Stomach (tissue), 9 donors: ENCODE results near the gene TTC7B. TPM values are rescaled to one million over a fixed set of nuclear protein-coding genes. Genes with fewer than 3 reads are reported as not detected.

Experiments used
- DNase-seq, 2 donors: peaks; one replicate each; pipeline versions ENCODE4 v3.0.0 to v3.0.0-alpha.2; 2013 to 2019
- H3K27ac ChIP-seq, 5 donors: fragments of 200-600 bp in 4 of 5; sonication (generic) in 4 of 5; one replicate each; pipeline ENCODE4 v1.5.1; 2013 to 2019; ENCODE audit warnings: mild to moderate bottlenecking in 1 of 5, moderate library complexity in 1 of 5
- H3K27me3 ChIP-seq, 3 donors: fragments of 200-600 bp; sonication (generic); one replicate each; pipeline ENCODE4 v1.5.1; 2017 to 2019; ENCODE audit warnings: mixed run types in 1 of 3
- H3K36me3 ChIP-seq, 4 donors: fragments of 200-600 bp; sonication (generic); 1 replicate in 3 of 4; 2 replicates in 1 of 4; pipeline ENCODE4 v1.5.1; 2016 to 2019
- H3K4me1 ChIP-seq, 4 donors: fragments of 200-600 bp; sonication (generic); one replicate each; pipeline ENCODE4 v1.5.1; 2016 to 2019
- H3K4me3 ChIP-seq, 4 donors: fragments of 200-600 bp; sonication (generic) in 3 of 4; one replicate each; pipeline ENCODE4 v1.5.1; 2016 to 2019; ENCODE audit warnings: mild to moderate bottlenecking in 1 of 4
- H3K9me3 ChIP-seq, 4 donors: fragments of 200-600 bp; sonication (generic); one replicate each; pipeline ENCODE4 v1.5.1; 2016 to 2019
- CTCF ChIP-seq, 7 experiments: fragments of 450-650 bp in 4 of 7; fragments of 200-600 bp in 3 of 7; sonication (generic) in 3 of 7; IDR thresholded peaks; one replicate each; pipeline ENCODE4 v1.5.1; 2016 to 2019; ENCODE audit warnings: antibody characterized with exemption in 7 of 7, control low read depth in 2 of 7, mild to moderate bottlenecking in 1 of 7
- EP300 ChIP-seq: sonication (generic); formaldehyde crosslinking; IDR thresholded peaks from one replicate; pipeline ENCODE4 v1.6.1; 2017; ENCODE audit warnings: antibody characterized with exemption
- POLR2A ChIP-seq, 4 donors: fragments of 450-650 bp; IDR thresholded peaks; one replicate each; pipeline ENCODE4 v1.6.1; 2016; ENCODE audit warnings: antibody characterized with exemption in 4 of 4, control low read depth in 2 of 4, mild to moderate bottlenecking in 1 of 4, moderate library complexity in 1 of 4
- POLR2AphosphoS5 ChIP-seq, 3 donors: sonication (generic); formaldehyde crosslinking; IDR thresholded peaks; one replicate each; pipeline ENCODE4 v1.6.1; 2016; ENCODE audit warnings: antibody characterized with exemption in 3 of 3
- WGBS, 5 donors: extraction: QIAGEN DNeasy Blood & Tissue Kit in 3 of 5; methylation state at CpG; one replicate each; pipeline versions ENCODE4 v1.1.5 to v1.1.7; 2013 to 2018; 5-methylcytosine and 5-hydroxymethylcytosine counted together
- intact Hi-C: fragments of 100-400 bp; cut with DNase I; formaldehyde crosslinking; loops from one replicate; pipeline ENCODE4 v1.15.1; 2023; ENCODE audit warnings: low total_unique reads
- polyA plus RNA-seq, 3 donors: library from polyadenylated mRNA; stranded (reverse); fragments of 200-250 nt; gene quantifications; one replicate each; pipeline ENCODE4 v1.2.3, GENCODE V29; 2013
- total RNA-seq, 5 donors: library from RNA; depleted of rRNA; stranded (reverse); fragments of >200 nt; gene quantifications; one replicate each; pipeline versions ENCODE4 v1.1.0 to v1.2.3, GENCODE V29; 2014 to 2016
- donor health status: healthy with polysubstance abuse.
- donor health status: Bipolar disorder and iron deficiency.
- donor health status: healthy.

TTC7B gene
- total and polyA plus RNA-seq, 8 donors = 6.8 to 110 (median 17.7) TPM

- WGBS, 5 donors = 83 to 97% (median 93%) methylated on average over 4 of the region's 4 CpGs
- no peaks in the 10 kb centered on the region for H3K4me1 ChIP-seq
- TF ChIP-seq EP300 (no peak), POLR2A (IDR thresholded peaks at IDR 0.05) (no peak), CTCF (IDR thresholded peaks at IDR 0.05) (no peak), POLR2AphosphoS5 (IDR thresholded peaks at IDR 0.05) (no peak)
- intact Hi-C loops = no loop called here
- H3K27me3 ChIP-seq = no peaks in the 10 kb centered on the region
- H3K27ac ChIP-seq = no peak overlapping the region
- H3K9me3 ChIP-seq = no peaks in the 10 kb centered on the region
- H3K36me3 ChIP-seq = peaks cover under 1 to 96% (median 46%) of the 10 kb centered on the region in 4 donors
- H3K4me3 ChIP-seq = no peak overlapping the region
- no peak for DNase-seq
These were observed 40.8 kb downstream of the TTC7B start for GRCh38 chr14:90775441-90775840.

- H3K4me1 ChIP-seq = no peaks in the 10 kb centered on the region
- peaks cover 0 to 2% (median 0%) of the 10 kb centered on the region in 4 donors for H3K9me3 ChIP-seq
- H3K4me3 ChIP-seq = no peak overlapping the region
- TF ChIP-seq POLR2A (IDR thresholded peaks at IDR 0.05) = no peak
- no peak for TF ChIP-seq EP300
- no peak for TF ChIP-seq POLR2AphosphoS5 (IDR thresholded peaks at IDR 0.05)
- TF ChIP-seq CTCF (IDR thresholded peaks at IDR 0.05) = no peak
- H3K27me3 ChIP-seq = no peaks in the 10 kb centered on the region
- DNase-seq = no peak
- H3K27ac ChIP-seq = no peak overlapping the region
- H3K36me3 ChIP-seq = peaks cover 0 to 96% (median 45%) of the 10 kb centered on the region in 4 donors
- intact Hi-C loops = no loop called here
- WGBS, 5 donors = 82 to 94% (median 89%) methylated on average over 5 of the region's 5 CpGs
These were observed 41.9 kb downstream of the TTC7B start for GRCh38 chr14:90774316-90774715.

GRCh38 chr14:90773705-90774104 lies 42.5 kb downstream of the TTC7B start:
- Histone ChIP-seq H3K27ac (no peak overlapping the region), H3K4me1 (no peaks in the 10 kb centered on the region), H3K27me3 (no peaks in the 10 kb centered on the region), H3K4me3 (no peak overlapping the region), H3K36me3 (peaks cover 0 to 96% (median 43%) of the 10 kb centered on the region in 4 donors), H3K9me3 (peaks cover 0 to 3% (median under 1%) of the 10 kb centered on the region in 4 donors)
- TF ChIP-seq POLR2A (IDR thresholded peaks at IDR 0.05) = no peak
- TF ChIP-seq POLR2AphosphoS5 (IDR thresholded peaks at IDR 0.05) = no peak
- no peak for TF ChIP-seq CTCF (IDR thresholded peaks at IDR 0.05)
- no peak for TF ChIP-seq EP300
- WGBS, 5 donors = 82 to 90% (median 87%) methylated on average over 2 to 4 of the region's 4 CpGs
- intact Hi-C loops = no loop called here
- DNase-seq = no peak

GRCh38 chr14:90773196-90773486 lies 43.1 kb downstream of the TTC7B start:
- no peak for DNase-seq
- no peaks in the 10 kb centered on the region for H3K27me3 ChIP-seq
- TF ChIP-seq CTCF (IDR thresholded peaks at IDR 0.05) (no peak), POLR2AphosphoS5 (IDR thresholded peaks at IDR 0.05) (no peak), POLR2A (IDR thresholded peaks at IDR 0.05) (no peak), EP300 (no peak)
- intact Hi-C loops = no loop called here
- WGBS, 5 donors = 47 to 80% (median 57%) methylated on average over 1 of the region's 1 CpG
- H3K4me3 ChIP-seq = no peak overlapping the region
- no peak overlapping the region for H3K27ac ChIP-seq
- H3K36me3 ChIP-seq = peaks cover 1 to 96% (median 43%) of the 10 kb centered on the region in 4 donors
- no peaks in the 10 kb centered on the region for H3K4me1 ChIP-seq
- H3K9me3 ChIP-seq = peaks cover 2 to 8% (median 5%) of the 10 kb centered on the region in 4 donors
